Measurements from ENCODE around the gene TULP4.

TULP4 gene

DNA sequence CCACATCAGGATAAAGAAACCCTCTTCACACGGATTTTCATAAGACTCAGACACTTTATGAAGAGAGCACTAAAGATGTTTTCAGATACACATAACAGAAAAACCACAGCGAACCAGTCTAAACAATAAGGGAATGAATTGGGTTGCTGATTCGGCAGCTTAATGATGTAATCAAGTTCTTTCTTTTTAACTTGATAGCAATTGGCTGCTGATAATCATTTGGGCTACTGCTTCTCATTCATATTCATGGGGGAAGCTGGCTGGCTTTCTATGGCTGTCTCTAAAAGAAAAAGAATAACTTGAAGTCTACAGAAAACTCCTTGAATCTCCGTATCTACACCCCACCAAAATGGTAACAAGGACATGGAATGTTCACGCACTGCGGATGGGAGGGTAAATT is 227.6 kb downstream of the TULP4 start:
- Histone ChIP-seq H3K9me3 (ENCODE audit: insufficient read depth, low read length) (no peaks in the 10 kb centered on the region), H3K4me1 (ENCODE audit: insufficient read depth, insufficient read length) (no peaks in the 10 kb centered on the region), H3K4me3 (ENCODE audit: insufficient read length, low read depth) (no peak overlapping the region), H3K9ac (ENCODE audit: insufficient read length, low read depth) (no peak overlapping the region), H3K36me3 (ENCODE audit: insufficient read depth, insufficient read length, low read length) (no peaks in the 10 kb centered on the region), H3K27me3 (ENCODE audit: insufficient read depth, insufficient read length) (peaks cover 6% of the 10 kb centered on the region)
- no peak for DNase-seq (ENCODE audit: low read depth, low spot score)
- TF ChIP-seq YY1 (IDR thresholded peaks at IDR 0.05; ENCODE audit: insufficient read depth, insufficient read length) (no peak), ZNF274 (IDR thresholded peaks at IDR 0.05; ENCODE audit: low read depth, low read length) (no peak), SUZ12 (IDR thresholded peaks at IDR 0.05; ENCODE audit: extremely low read depth, insufficient read depth, insufficient read length) (no peak)

GRCh38 chr6:158543606-158544185 is 231.4 kb downstream of the TULP4 start:
- DNase-seq (ENCODE audit: low read depth, low spot score): no peak

GRCh38 chr6:158544428-158544827 is 232.2 kb downstream of the TULP4 start:
- DNase-seq (ENCODE audit: low read depth, low spot score): no peak
- Histone ChIP-seq H3K9ac (ENCODE audit: insufficient read length, low read depth) (no peak overlapping the region), H3K9me3 (ENCODE audit: insufficient read depth, low read length) (no peaks in the 10 kb centered on the region), H3K36me3 (ENCODE audit: insufficient read depth, insufficient read length, low read length) (no peaks in the 10 kb centered on the region), H3K4me3 (ENCODE audit: insufficient read length, low read depth) (no peak overlapping the region), H3K27me3 (ENCODE audit: insufficient read depth, insufficient read length) (no peaks in the 10 kb centered on the region), H3K4me1 (ENCODE audit: insufficient read depth, insufficient read length) (peaks cover 3% of the 10 kb centered on the region)
- no peak for TF ChIP-seq YY1 (IDR thresholded peaks at IDR 0.05; ENCODE audit: insufficient read depth, insufficient read length)

More at GRCh38 chr6:158543606-158544185, 231.4 kb downstream of the TULP4 start:
- Histone ChIP-seq H3K4me3 (ENCODE audit: insufficient read length, low read depth) (no peak overlapping the region), H3K9me3 (ENCODE audit: insufficient read depth, low read length) (no peaks in the 10 kb centered on the region), H3K4me1 (ENCODE audit: insufficient read depth, insufficient read length) (peaks cover 3% of the 10 kb centered on the region), H3K27me3 (ENCODE audit: insufficient read depth, insufficient read length) (no peaks in the 10 kb centered on the region), H3K9ac (ENCODE audit: insufficient read length, low read depth) (no peak overlapping the region), H3K36me3 (ENCODE audit: insufficient read depth, insufficient read length, low read length) (no peaks in the 10 kb centered on the region)
- no peak for TF ChIP-seq SUZ12 (IDR thresholded peaks at IDR 0.05; ENCODE audit: extremely low read depth, insufficient read depth, insufficient read length)
- no peak for TF ChIP-seq YY1 (IDR thresholded peaks at IDR 0.05; ENCODE audit: insufficient read depth, insufficient read length)
- no peak for TF ChIP-seq ZNF274 (IDR thresholded peaks at IDR 0.05; ENCODE audit: low read depth, low read length)

- peaks cover 3% of the 10 kb centered on the region for H3K4me1 ChIP-seq (ENCODE audit: insufficient read depth, insufficient read length)
- H3K9ac ChIP-seq (ENCODE audit: insufficient read length, low read depth): no peak overlapping the region
- DNase-seq (ENCODE audit: low read depth, low spot score): no peak
- no peaks in the 10 kb centered on the region for H3K9me3 ChIP-seq (ENCODE audit: insufficient read depth, low read length)
- H3K27me3 ChIP-seq (ENCODE audit: insufficient read depth, insufficient read length): no peaks in the 10 kb centered on the region
- TF ChIP-seq SUZ12 (IDR thresholded peaks at IDR 0.05; ENCODE audit: extremely low read depth, insufficient read depth, insufficient read length) (no peak), ZNF274 (IDR thresholded peaks at IDR 0.05; ENCODE audit: low read depth, low read length) (no peak), YY1 (IDR thresholded peaks at IDR 0.05; ENCODE audit: insufficient read depth, insufficient read length) (no peak)
- H3K4me3 ChIP-seq (ENCODE audit: insufficient read length, low read depth): no peak overlapping the region
- H3K36me3 ChIP-seq (ENCODE audit: insufficient read depth, insufficient read length, low read length): no peaks in the 10 kb centered on the region
These were observed 233.0 kb downstream of the TULP4 start for GRCh38 chr6:158545043-158545966.

- H3K9ac ChIP-seq (ENCODE audit: insufficient read length, low read depth): no peak overlapping the region
- no peak for DNase-seq (ENCODE audit: low read depth, low spot score)
- no peak for TF ChIP-seq ZNF274 (IDR thresholded peaks at IDR 0.05; ENCODE audit: low read depth, low read length)
- no peak for TF ChIP-seq SUZ12 (IDR thresholded peaks at IDR 0.05; ENCODE audit: extremely low read depth, insufficient read depth, insufficient read length)
- TF ChIP-seq YY1 (IDR thresholded peaks at IDR 0.05; ENCODE audit: insufficient read depth, insufficient read length): no peak
These were observed 236.3 kb downstream of the TULP4 start for GRCh38 chr6:158548418-158549161.

GRCh38 chr6:158552055-158552795 is 240.0 kb downstream of the TULP4 start:
- no peaks in the 10 kb centered on the region for H3K4me1 ChIP-seq (ENCODE audit: insufficient read depth, insufficient read length)
- no peaks in the 10 kb centered on the region for H3K36me3 ChIP-seq (ENCODE audit: insufficient read depth, insufficient read length, low read length)
- DNase-seq (ENCODE audit: low read depth, low spot score): no peak
- no peak overlapping the region for H3K4me3 ChIP-seq (ENCODE audit: insufficient read length, low read depth)
- no peaks in the 10 kb centered on the region for H3K27me3 ChIP-seq (ENCODE audit: insufficient read depth, insufficient read length)
- no peak overlapping the region for H3K9ac ChIP-seq (ENCODE audit: insufficient read length, low read depth)
- H3K9me3 ChIP-seq (ENCODE audit: insufficient read depth, low read length): no peaks in the 10 kb centered on the region
- no peak for TF ChIP-seq ZNF274 (IDR thresholded peaks at IDR 0.05; ENCODE audit: low read depth, low read length)
- TF ChIP-seq YY1 (IDR thresholded peaks at IDR 0.05; ENCODE audit: insufficient read depth, insufficient read length): no peak
- TF ChIP-seq SUZ12 (IDR thresholded peaks at IDR 0.05; ENCODE audit: extremely low read depth, insufficient read depth, insufficient read length): no peak

More at GRCh38 chr6:158548418-158549161, 236.3 kb downstream of the TULP4 start:
- H3K4me3 ChIP-seq (ENCODE audit: insufficient read length, low read depth): no peak overlapping the region
- peaks cover 3% of the 10 kb centered on the region for H3K4me1 ChIP-seq (ENCODE audit: insufficient read depth, insufficient read length)
- no peaks in the 10 kb centered on the region for H3K27me3 ChIP-seq (ENCODE audit: insufficient read depth, insufficient read length)
- no peaks in the 10 kb centered on the region for H3K36me3 ChIP-seq (ENCODE audit: insufficient read depth, insufficient read length, low read length)
- no peaks in the 10 kb centered on the region for H3K9me3 ChIP-seq (ENCODE audit: insufficient read depth, low read length)

Measured in NT2/D1 (cell line).